H9 (cell line): Measurements from ENCODE around the gene PRLH. TPM values are rescaled to one million over a fixed set of nuclear protein-coding genes. Genes with fewer than 3 reads are reported as not detected.

ENCODE experiments used
- DNase-seq: peaks from one replicate; pipeline ENCODE4 v3.0.0-alpha.2; 2017
- H2AFZ ChIP-seq: one replicate; pipeline ENCODE4 v1.6.1; 2013; ENCODE audit warnings: mild to moderate bottlenecking, low read length, control low read depth, moderate library complexity
- H2AK5ac ChIP-seq: 2 replicates; pipeline ENCODE4 v1.6.1; 2013; ENCODE audit warnings: low read length, control low read depth, mixed read lengths; ENCODE audit not compliant: insufficient read length
- H2BK120ac ChIP-seq: one replicate; pipeline ENCODE4 v1.6.1; 2013; ENCODE audit warnings: low read depth, mild to moderate bottlenecking, low read length, control low read depth, inconsistent platforms; ENCODE audit not compliant: poor library complexity, severe bottlenecking
- H2BK12ac ChIP-seq: 2 replicates; pipeline ENCODE4 v1.6.1; 2013; ENCODE audit warnings: low read length, control low read depth, mixed read lengths, low read depth; ENCODE audit not compliant: insufficient read length
- H2BK15ac ChIP-seq: 2 replicates; pipeline ENCODE4 v1.6.1; 2013; ENCODE audit warnings: low read depth, low read length, control low read depth
- H2BK20ac ChIP-seq: one replicate; pipeline ENCODE4 v1.6.1; 2013; ENCODE audit warnings: low read depth, mild to moderate bottlenecking, low read length, control low read depth, inconsistent platforms; ENCODE audit not compliant: poor library complexity, severe bottlenecking
- H2BK5ac ChIP-seq: 2 replicates; pipeline ENCODE4 v1.6.1; 2013; ENCODE audit warnings: low read length, control low read depth, mixed read lengths; ENCODE audit not compliant: insufficient read length
- H3K14ac ChIP-seq: 2 replicates; pipeline ENCODE4 v1.6.1; 2013; ENCODE audit warnings: low read length, control low read depth; ENCODE audit not compliant: insufficient read depth
- H3K18ac ChIP-seq: 2 replicates; pipeline ENCODE4 v1.6.1; 2013; ENCODE audit warnings: low read depth, mild to moderate bottlenecking, mixed read lengths, low read length, control low read depth; ENCODE audit not compliant: insufficient read length
- H3K23ac ChIP-seq: 2 replicates; pipeline ENCODE4 v1.6.1; 2013; ENCODE audit warnings: low read length, control low read depth, mixed read lengths, low read depth; ENCODE audit not compliant: insufficient read length
- H3K23me2 ChIP-seq: 2 replicates; pipeline ENCODE4 v1.6.1; 2013; ENCODE audit warnings: low read depth, mild to moderate bottlenecking, mixed read lengths, low read length, control low read depth; ENCODE audit not compliant: insufficient read length, poor library complexity, severe bottlenecking
- H3K27ac ChIP-seq: 2 replicates; pipeline ENCODE4 v1.5.1; 2013; ENCODE audit warnings: low read length, control low read depth, mixed read lengths, low read depth; ENCODE audit not compliant: insufficient read length
- H3K27me3 ChIP-seq: 2 replicates; pipeline ENCODE4 v1.6.1; 2013; ENCODE audit warnings: low read length, control low read depth, inconsistent platforms; ENCODE audit not compliant: insufficient read depth
- H3K4ac ChIP-seq: 2 replicates; pipeline ENCODE4 v1.6.1; 2013; ENCODE audit warnings: low read depth, mild to moderate bottlenecking, control low read depth, inconsistent platforms, low read length, moderate library complexity
- H3K4me1 ChIP-seq: 2 replicates; pipeline ENCODE4 v1.6.1; 2013; ENCODE audit warnings: low read length, control low read depth, inconsistent platforms; ENCODE audit not compliant: insufficient read depth
- H3K4me2 ChIP-seq: 2 replicates; pipeline ENCODE4 v1.6.1; 2013; ENCODE audit warnings: low read length, control low read depth, mixed read lengths; ENCODE audit not compliant: insufficient read length, insufficient read depth
- H3K56ac ChIP-seq: 2 replicates; pipeline ENCODE4 v1.6.1; 2013; ENCODE audit warnings: low read depth, mild to moderate bottlenecking, mixed read lengths, low read length, control low read depth; ENCODE audit not compliant: insufficient read length
- H3K79me1 ChIP-seq: 2 replicates; pipeline ENCODE4 v1.6.1; 2013; ENCODE audit warnings: low read depth, mild to moderate bottlenecking, moderate library complexity, low read length, control low read depth, inconsistent platforms; ENCODE audit not compliant: insufficient read depth, poor library complexity, severe bottlenecking
- H3K79me2 ChIP-seq: 2 replicates; pipeline ENCODE4 v1.6.1; 2013; ENCODE audit warnings: low read length, control low read depth, inconsistent platforms; ENCODE audit not compliant: insufficient read depth
- H3K9ac ChIP-seq: 2 replicates; pipeline ENCODE4 v1.6.1; 2013; ENCODE audit warnings: low read length, control low read depth, mixed read lengths; ENCODE audit not compliant: insufficient read length; ENCODE audit errors: extremely low read depth
- H3K9me3 ChIP-seq: one replicate; pipeline ENCODE4 v1.6.1; 2013; ENCODE audit warnings: low read depth, low read length, inconsistent platforms; ENCODE audit not compliant: control insufficient read depth
- H3T11ph ChIP-seq: one replicate; pipeline ENCODE4 v1.6.1; 2013; ENCODE audit warnings: mild to moderate bottlenecking, low read length, control low read depth, inconsistent platforms
- H4K20me1 ChIP-seq: one replicate; pipeline ENCODE4 v1.6.1; 2013; ENCODE audit not compliant: control insufficient read depth, insufficient read length, insufficient read depth
- H4K5ac ChIP-seq: 2 replicates; pipeline ENCODE4 v1.6.1; 2013; ENCODE audit warnings: low read depth, mild to moderate bottlenecking, mixed read lengths, low read length, control low read depth; ENCODE audit not compliant: insufficient read length
- H4K8ac ChIP-seq: replicated peaks from 2 replicates; pipeline ENCODE4 v1.6.1; 2013; ENCODE audit warnings: low read length, control low read depth, mixed read lengths, low read depth; ENCODE audit not compliant: insufficient read length
- H4K91ac ChIP-seq: 2 replicates; pipeline ENCODE4 v1.6.1; 2013; ENCODE audit warnings: low read depth, mild to moderate bottlenecking, moderate library complexity, mixed read lengths, low read length, control low read depth; ENCODE audit not compliant: insufficient read length
- H3K27ac Mint-ChIP-seq, 3 experiments: 2 replicates in 2 of 3; 3 replicates in 1 of 3; pipeline ENCODE4 v1.8.0; 2020 to 2021; ENCODE audit warnings: mixed read lengths in 3 of 3, mild to moderate bottlenecking in 1 of 3, moderate library complexity in 1 of 3
- H3K27me3 Mint-ChIP-seq: 2 replicates; pipeline ENCODE4 v1.8.0; 2021; ENCODE audit warnings: low read depth, mild to moderate bottlenecking, moderate library complexity, mixed read lengths
- H3K36me3 Mint-ChIP-seq, 3 experiments: 2 replicates in 2 of 3; 3 replicates in 1 of 3; pipeline ENCODE4 v1.8.0; 2020 to 2021; ENCODE audit warnings: low read depth in 3 of 3, mixed read lengths in 3 of 3; ENCODE audit not compliant: insufficient read depth in 1 of 3
- H3K4me1 Mint-ChIP-seq, 2 experiments: 2 replicates each; pipeline ENCODE4 v1.8.0; 2020; ENCODE audit warnings: mixed read lengths in 2 of 2
- H3K4me3 Mint-ChIP-seq, 2 experiments: 2 replicates in 1 of 2; 3 replicates in 1 of 2; pipeline ENCODE4 v1.8.0; 2020 to 2021; ENCODE audit warnings: mild to moderate bottlenecking in 2 of 2, mixed read lengths in 2 of 2, moderate library complexity in 1 of 2
- H3K9me3 Mint-ChIP-seq, 2 experiments: 2 replicates in 1 of 2; 3 replicates in 1 of 2; pipeline ENCODE4 v1.8.0; 2020; ENCODE audit warnings: mild to moderate bottlenecking in 2 of 2, mixed read lengths in 2 of 2, moderate library complexity in 1 of 2
- CTCF ChIP-seq: fragments of 200-600 bp; sonication (generic); conservative IDR thresholded peaks from 3 replicates; pipeline ENCODE4 v1.8.0; 2021; ENCODE audit warnings: antibody characterized with exemption, mild to moderate bottlenecking
- WGBS: extraction: QIAGEN DNeasy Blood & Tissue Kit; methylation state at CpG from one replicate; pipeline ENCODE4 v1.1.7; 2013; ENCODE audit warnings: missing lambda C conversion rate, low lambda C conversion rate, mixed read lengths; ENCODE audit not compliant: insufficient read length; ENCODE audit errors: extremely low coverage; 5-methylcytosine and 5-hydroxymethylcytosine counted together
- total RNA-seq: library from RNA; stranded (reverse); gene quantifications from 2 replicates; pipeline ENCODE4 v1.2.1, GENCODE V29; 2021

Gene PRLH
- total RNA-seq, 1 experiment from 2014 or later: not detected

DNA sequence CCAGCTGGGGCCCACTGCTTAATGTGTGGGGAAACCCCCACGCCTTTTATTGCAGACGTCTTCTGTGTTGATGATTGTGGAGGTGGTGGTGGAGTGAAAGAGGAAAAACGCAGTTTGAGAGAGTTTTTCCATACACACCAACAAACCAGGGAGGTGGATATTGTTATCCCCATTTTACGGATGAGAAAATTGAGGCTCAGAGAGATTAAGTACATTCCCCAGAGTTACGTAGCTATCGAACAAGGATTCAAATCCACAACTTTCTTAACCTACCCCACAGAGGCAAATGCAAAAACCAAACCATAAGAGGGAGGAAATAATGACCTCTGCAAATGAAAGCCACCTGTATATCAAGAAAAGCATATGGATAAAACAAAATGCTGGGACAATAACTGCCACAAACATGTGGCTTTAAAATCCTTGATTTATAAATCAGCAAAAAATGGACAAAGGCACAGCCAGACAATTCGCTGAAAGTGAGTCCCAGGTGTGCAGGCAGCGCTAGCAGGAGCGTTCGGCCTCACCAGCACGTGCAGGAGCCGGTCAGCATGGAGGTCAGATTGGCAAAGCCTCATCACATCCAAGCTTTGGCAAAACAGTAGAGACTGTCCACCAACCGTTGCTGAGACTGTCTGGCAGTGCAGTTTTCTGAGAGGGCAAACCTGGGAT, 36.8 kb downstream of the PRLH start:
- Histone ChIP-seq H2BK5ac (no peak overlapping the region), H3K79me2 (no peaks in the 10 kb centered on the region), H3K4ac (no peak overlapping the region), H3T11ph (no peak overlapping the region), H3K56ac (peak overlapping the region; percentile 34), H3K23me2 (no peaks in the 10 kb centered on the region), H2AK5ac (no peak overlapping the region), H3K23ac (no peak overlapping the region), H3K27me3 (no peaks in the 10 kb centered on the region), H3K27ac (no peak overlapping the region), H4K5ac (no peak overlapping the region), H3K9me3 (peaks cover 3% of the 10 kb centered on the region), H3K79me1 (no peaks in the 10 kb centered on the region), H3K18ac (peak overlapping the region; percentile 20), H4K8ac (no peak overlapping the region), H2BK20ac (no peak overlapping the region), H2BK15ac (no peak overlapping the region), H3K14ac (peak overlapping the region; percentile 2; the same call in 1 of the 2 replicates), H3K9ac (no peak overlapping the region), H2AFZ (no peak overlapping the region), H4K91ac (no peak overlapping the region), H4K20me1 (no peaks in the 10 kb centered on the region), H3K4me1 (peaks cover 5% of the 10 kb centered on the region; the same call in 1 of the 2 replicates), H2BK120ac (no peak overlapping the region), H2BK12ac (no peak overlapping the region), H3K4me2 (no peak overlapping the region)
- WGBS: no CpG with 5 or more reads among the region's 13 CpGs
- Mint-ChIP-seq H3K9me3 (peaks cover 30 to 31% of the 10 kb centered on the region in 2 experiments), H3K4me1 (peaks cover 55 to 56% of the 10 kb centered on the region in 2 experiments), H3K27ac (peak overlapping the region; percentile 11 to 74 (median 25); a peak in 4 of 7 replicates), H3K4me3 (no peak overlapping the region; a peak in 1 of 5 replicates), H3K36me3 (peaks cover 19 to 27% (median 20%) of the 10 kb centered on the region in 3 experiments), H3K27me3 (peaks cover 15% of the 10 kb centered on the region)
- no peak for TF ChIP-seq CTCF
- DNase-seq: no peak
